Stimulated activated effector memory CD8-positive, alpha-beta T cell treated with anti-CD3 and anti-CD28 coated beads, Interleukin-12 subunit alpha, Interleukin-12 subunit beta, amount 100 ng/mL, for 72 hours (primary cell): ENCODE data around the gene AEBP2.

Experiments
- ATAC-seq: fragments of 150-1000 bp; cut with Tn5 transposase; 2 replicates; pipeline ENCODE4 v1.10.0; 2021
- DNase-seq, 2 donors: peaks; one replicate each; pipeline ENCODE4 v3.0.0; 2021 to 2022; ENCODE audit warnings: low spot score in 2 of 2
- H3K27ac Mint-ChIP-seq: one replicate; pipeline ENCODE4 v1.8.0; 2022; ENCODE audit warnings: mild to moderate bottlenecking, mixed read lengths
- H3K36me3 Mint-ChIP-seq: one replicate; pipeline ENCODE4 v1.8.0; 2022; ENCODE audit warnings: mild to moderate bottlenecking, mixed read lengths
- H3K4me1 Mint-ChIP-seq: one replicate; pipeline ENCODE4 v1.8.0; 2022; ENCODE audit warnings: mixed read lengths
- H3K4me3 Mint-ChIP-seq: one replicate; pipeline ENCODE4 v1.8.0; 2022; ENCODE audit warnings: mild to moderate bottlenecking, mixed read lengths
- H3K9me3 Mint-ChIP-seq: one replicate; pipeline ENCODE4 v1.8.0; 2022; ENCODE audit warnings: mixed read lengths

Gene AEBP2

DNA sequence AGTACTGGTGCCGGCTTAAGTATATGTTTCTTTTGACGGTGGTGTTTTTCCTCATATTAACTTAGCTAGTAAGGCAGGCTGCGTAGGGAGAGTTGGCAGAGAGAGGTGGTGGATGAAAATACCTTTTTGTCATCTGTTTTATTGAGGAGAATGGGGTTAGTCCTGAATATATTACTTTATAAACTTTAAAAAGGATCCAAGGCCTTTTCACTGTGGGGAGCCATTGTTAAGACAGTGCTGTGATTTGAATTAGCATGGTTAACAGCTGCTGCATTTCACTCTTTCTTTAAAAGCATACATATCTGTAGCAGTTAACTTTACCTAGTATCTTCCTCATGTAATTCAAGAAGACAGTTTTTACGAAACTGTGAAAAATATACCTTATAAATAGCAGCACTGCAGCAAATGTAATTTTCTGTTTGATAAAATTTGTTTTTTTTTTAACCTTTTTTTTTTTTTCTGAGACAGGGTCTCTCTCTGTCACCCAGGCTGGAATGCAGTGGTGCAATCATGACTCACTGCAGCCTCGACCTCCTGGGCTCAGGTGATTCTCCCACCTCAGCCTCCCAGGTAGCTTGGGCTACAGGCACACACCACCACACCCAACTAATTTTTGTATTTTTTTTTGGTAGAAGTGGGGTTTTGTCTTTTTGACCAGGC, 57.1 kb downstream of the AEBP2 start:
- Mint-ChIP-seq H3K36me3 (peaks cover 94% of the 10 kb centered on the region), H3K9me3 (no peaks in the 10 kb centered on the region), H3K4me1 (peaks cover 22% of the 10 kb centered on the region), H3K4me3 (no peak overlapping the region), H3K27ac (no peak overlapping the region)
- no peak for DNase-seq
- no peak for ATAC-seq

DNA sequence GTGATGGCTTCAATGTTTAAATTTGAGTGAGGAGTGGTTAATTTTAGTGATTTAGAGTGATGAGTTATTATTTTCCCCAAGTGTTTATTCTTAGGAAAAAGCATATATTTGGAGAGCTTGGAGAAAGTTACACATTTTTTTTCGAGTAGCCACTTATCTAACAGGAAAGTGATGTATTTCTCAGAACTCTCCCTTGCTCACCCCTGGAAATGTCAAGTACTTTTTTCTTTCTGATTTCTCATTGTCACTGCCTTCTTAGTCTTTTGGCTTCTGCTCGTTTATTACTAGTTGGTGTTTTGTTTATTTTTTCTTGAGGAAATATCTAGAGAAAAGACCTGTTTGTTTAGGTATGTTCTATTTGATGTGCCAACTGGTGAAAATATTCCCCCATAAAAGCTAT, 58.8 kb downstream of the AEBP2 start:
- no peaks in the 10 kb centered on the region for H3K9me3 Mint-ChIP-seq
- ATAC-seq = no peak
- peaks cover 100% of the 10 kb centered on the region for H3K36me3 Mint-ChIP-seq
- H3K4me3 Mint-ChIP-seq = peak overlapping the region; percentile 11
- peaks cover 25% of the 10 kb centered on the region for H3K4me1 Mint-ChIP-seq
- H3K27ac Mint-ChIP-seq = no peak overlapping the region
- DNase-seq = no peak

DNA sequence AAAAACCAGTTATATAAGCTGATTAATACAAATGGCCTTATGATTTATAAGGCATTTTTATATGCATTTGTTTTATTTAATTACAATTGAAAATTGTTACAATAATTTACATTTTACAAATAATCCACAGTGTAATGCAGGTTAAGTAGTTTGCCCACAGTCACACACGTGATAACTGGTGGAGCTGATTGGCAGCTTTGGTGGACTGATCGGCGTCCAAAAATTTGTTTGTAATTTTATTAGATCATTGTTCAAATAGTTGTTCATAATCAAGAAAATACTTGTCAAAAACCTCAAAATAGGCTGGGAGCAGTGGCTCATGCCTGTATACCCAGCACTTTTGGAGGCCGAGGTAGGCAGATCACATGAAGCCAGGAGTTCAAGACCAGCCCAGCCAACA, 59.7 kb downstream of the AEBP2 start:
- Mint-ChIP-seq H3K4me3 (no peak overlapping the region), H3K9me3 (no peaks in the 10 kb centered on the region), H3K4me1 (peaks cover 22% of the 10 kb centered on the region), H3K36me3 (peaks cover 100% of the 10 kb centered on the region), H3K27ac (no peak overlapping the region)
- ATAC-seq (no peak), DNase-seq (no peak)

DNA sequence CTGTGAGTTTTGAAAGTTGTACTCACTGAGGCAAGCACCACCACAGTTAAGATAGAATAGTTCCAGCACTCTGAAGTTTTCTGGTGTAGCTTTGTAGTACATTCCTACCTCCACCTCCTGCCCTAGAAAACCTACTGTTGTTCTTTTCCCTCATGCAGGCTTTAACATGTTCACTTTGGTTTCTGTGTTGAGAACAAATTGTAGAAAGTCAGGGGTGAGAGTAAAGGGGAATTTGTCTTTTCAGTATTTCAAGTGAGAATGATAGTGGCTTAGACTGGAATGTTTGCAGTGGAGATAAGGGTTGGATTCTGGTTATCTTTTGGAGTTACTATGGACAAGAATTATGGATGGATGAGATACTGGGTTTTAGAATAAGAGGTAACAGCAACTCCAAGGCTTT, 67.2 kb downstream of the AEBP2 start:
- no peaks in the 10 kb centered on the region for H3K9me3 Mint-ChIP-seq
- H3K36me3 Mint-ChIP-seq = peaks cover 95% of the 10 kb centered on the region
- H3K4me3 Mint-ChIP-seq = no peak overlapping the region
- H3K27ac Mint-ChIP-seq = peak overlapping the region; percentile 40
- DNase-seq (no peak), ATAC-seq (no peak)
- H3K4me1 Mint-ChIP-seq = peaks cover 37% of the 10 kb centered on the region

DNA sequence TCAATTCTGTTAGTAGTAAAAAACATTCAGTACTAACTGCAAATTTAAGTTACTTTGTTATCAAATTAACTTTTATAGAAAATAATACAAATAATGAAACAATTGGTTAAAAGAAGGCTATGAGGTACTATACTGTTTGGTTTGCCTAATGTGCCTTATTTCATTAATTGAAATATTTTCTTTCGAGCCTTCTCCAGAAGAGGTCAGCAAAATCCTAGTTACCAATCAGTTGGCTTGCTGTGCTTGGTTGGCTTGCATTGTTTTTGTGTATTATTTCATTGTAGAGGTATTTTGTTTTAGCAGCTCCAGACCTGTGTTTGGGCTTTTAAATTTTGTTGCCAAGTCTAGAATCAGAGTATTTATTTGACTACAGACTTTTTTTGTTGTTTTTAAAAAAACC, 68.5 kb downstream of the AEBP2 start:
- no peak for ATAC-seq
- Mint-ChIP-seq H3K4me1 (peaks cover 37% of the 10 kb centered on the region), H3K9me3 (no peaks in the 10 kb centered on the region), H3K27ac (no peak overlapping the region), H3K4me3 (no peak overlapping the region), H3K36me3 (peaks cover 95% of the 10 kb centered on the region)
- no peak for DNase-seq

DNA sequence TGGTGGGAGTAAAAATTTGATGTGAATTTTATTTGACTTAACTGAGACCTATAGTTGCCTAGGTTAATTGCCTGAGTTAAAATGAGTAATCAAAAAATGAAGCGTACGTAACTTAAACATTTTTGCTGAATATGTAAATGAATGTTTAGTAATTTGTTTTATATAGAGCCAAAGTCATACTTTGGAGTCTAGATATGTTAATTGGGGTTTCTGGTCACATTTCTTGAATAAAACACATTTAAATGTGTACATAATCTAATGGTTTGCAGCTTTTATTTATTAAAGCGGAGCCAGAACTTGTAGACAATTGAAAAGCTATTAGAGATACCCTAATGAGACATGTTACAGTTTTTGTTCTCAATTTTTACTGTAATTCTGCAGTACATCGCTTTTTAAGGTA, 71.2 kb downstream of the AEBP2 start:
- no peaks in the 10 kb centered on the region for H3K9me3 Mint-ChIP-seq
- H3K36me3 Mint-ChIP-seq = peaks cover 95% of the 10 kb centered on the region
- H3K4me3 Mint-ChIP-seq = no peak overlapping the region

DNA sequence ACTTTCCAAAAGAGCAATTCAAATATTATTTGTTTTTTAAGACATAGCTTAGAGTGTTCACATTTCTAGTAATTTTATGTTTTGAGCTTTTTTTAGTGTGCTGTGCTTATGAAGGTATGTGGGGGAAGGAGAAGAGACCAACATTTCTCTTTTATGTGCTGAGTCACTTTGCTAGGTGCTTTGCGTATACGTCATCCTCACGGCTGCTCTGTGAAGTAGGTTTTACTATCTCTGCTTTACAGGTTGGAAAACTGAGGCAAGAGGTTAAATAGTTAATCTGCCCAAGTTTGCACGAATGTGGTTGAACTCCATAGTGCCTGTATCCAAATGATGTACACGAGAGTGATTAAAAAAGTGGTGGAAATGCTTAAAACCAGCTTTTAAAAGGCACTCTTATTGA, 75.9 kb downstream of the AEBP2 start:
- no peaks in the 10 kb centered on the region for H3K9me3 Mint-ChIP-seq
- H3K36me3 Mint-ChIP-seq = peaks cover 99% of the 10 kb centered on the region
- H3K4me3 Mint-ChIP-seq = no peak overlapping the region
- no peaks in the 10 kb centered on the region for H3K4me1 Mint-ChIP-seq
- H3K27ac Mint-ChIP-seq = no peak overlapping the region
- ATAC-seq (no peak), DNase-seq (no peak)

More for the DNA sequence above, 71.2 kb downstream of the AEBP2 start:
- no peak for ATAC-seq
- DNase-seq = no peak
- Mint-ChIP-seq H3K27ac (no peak overlapping the region), H3K4me1 (peaks cover 22% of the 10 kb centered on the region)

DNA sequence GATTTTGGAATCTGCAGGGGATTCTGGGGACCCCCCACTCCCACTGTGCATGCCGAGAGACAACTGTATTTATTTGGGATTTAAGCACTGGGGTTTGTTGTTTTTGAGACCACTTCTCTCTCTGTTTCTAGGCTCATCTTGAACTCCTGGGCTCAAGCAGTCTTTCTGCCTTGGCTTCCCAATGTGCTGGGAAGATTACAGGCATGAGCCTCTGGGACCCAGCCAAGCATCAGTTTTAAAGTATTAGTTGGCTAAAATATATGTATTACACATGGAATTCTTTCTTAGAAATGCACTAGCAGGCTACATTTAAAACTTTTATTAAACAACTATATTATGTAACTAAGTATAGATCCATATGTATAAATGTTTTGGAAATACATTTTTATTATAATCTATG, 78.3 kb downstream of the AEBP2 start:
- DNase-seq = no peak
- Mint-ChIP-seq H3K4me3 (no peak overlapping the region), H3K4me1 (no peaks in the 10 kb centered on the region), H3K27ac (no peak overlapping the region), H3K36me3 (peaks cover 86% of the 10 kb centered on the region), H3K9me3 (no peaks in the 10 kb centered on the region)
- no peak for ATAC-seq

DNA sequence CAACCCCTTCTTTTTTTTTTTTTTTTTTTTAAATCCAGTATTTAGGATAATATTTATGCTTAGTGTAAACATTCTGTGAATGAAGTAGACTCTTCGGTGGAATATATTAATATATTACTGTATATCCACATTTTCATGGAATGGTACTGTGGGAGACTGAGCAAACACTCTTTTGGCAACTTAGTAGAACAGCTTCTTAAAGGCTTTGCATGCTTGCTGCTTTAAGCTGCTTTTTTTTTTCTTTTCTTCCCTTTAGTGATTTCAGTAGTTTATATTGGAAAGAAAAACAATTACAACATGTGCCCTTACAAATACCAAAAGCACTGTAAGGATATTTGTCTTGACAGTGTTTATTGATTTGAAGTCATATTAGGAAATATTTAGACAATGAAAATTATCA, 78.9 kb downstream of the AEBP2 start:
- Mint-ChIP-seq H3K27ac (no peak overlapping the region), H3K36me3 (peaks cover 83% of the 10 kb centered on the region), H3K4me3 (no peak overlapping the region), H3K9me3 (no peaks in the 10 kb centered on the region), H3K4me1 (no peaks in the 10 kb centered on the region)
- ATAC-seq = no peak
- DNase-seq = no peak

DNA sequence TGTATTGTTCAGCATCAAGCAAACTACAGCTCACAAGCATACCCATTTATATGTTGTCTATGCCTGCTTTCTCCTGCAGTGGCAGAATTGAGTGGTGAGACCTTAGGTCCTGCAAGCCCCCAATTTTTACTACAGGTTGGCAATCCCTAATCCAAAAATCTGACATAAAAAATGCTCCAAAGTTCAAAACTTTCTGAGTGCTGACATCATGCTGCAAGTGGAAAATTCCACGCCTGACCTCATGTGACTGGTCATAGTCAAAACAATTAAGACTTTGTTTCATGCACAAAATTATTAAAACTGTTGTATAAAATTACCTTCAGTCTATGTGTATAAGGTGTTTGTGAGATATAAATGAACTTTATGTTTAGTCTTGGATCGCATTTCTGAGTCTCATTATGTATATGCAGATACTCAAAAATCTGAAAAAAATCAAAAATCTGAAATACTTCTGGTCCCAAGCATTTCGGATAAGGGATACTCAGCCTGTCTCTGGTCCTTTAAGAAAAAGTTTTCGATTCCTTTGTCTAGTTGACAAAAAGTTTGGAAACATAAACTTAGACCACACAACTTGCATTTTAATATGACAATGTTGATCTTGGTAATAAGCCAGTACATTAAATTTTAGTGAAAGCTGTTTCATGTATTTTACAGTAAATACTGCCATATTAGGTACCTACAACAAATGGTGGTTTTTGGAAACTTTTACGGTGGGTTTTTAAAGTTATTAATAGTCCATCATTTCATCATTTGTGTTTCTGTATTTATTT, 81.5 kb downstream of the AEBP2 start:
- Mint-ChIP-seq H3K4me1 (no peaks in the 10 kb centered on the region), H3K9me3 (no peaks in the 10 kb centered on the region), H3K4me3 (no peak overlapping the region), H3K27ac (no peak overlapping the region), H3K36me3 (peaks cover 78% of the 10 kb centered on the region)
- ATAC-seq (no peak), DNase-seq (no peak)

DNA sequence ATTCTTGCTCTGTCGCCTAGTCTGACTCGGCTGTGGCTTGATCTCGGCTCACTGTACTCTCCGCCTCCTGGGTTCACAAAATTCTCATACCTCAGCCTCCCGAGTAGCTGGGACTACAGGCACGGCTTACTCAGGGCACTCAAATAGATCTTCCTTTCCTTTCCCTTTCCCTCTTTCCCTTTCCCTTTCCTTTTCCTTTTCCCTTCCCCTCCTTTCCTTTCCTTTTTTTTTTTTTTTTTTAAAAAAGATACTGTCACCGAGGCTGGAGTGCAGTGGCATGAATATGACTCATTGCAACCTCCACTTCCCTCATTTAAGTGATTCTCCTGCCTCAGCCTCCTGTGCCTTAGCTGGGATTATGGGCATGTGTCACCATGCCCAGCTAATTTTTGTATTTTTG, 86.0 kb downstream of the AEBP2 start:
- peak overlapping the region; percentile 54 for H3K27ac Mint-ChIP-seq
- peaks cover 20% of the 10 kb centered on the region for H3K4me1 Mint-ChIP-seq
- no peak for ATAC-seq
- H3K36me3 Mint-ChIP-seq = peaks cover 42% of the 10 kb centered on the region
- H3K9me3 Mint-ChIP-seq = no peaks in the 10 kb centered on the region
- H3K4me3 Mint-ChIP-seq = no peak overlapping the region
- DNase-seq = no peak

DNA sequence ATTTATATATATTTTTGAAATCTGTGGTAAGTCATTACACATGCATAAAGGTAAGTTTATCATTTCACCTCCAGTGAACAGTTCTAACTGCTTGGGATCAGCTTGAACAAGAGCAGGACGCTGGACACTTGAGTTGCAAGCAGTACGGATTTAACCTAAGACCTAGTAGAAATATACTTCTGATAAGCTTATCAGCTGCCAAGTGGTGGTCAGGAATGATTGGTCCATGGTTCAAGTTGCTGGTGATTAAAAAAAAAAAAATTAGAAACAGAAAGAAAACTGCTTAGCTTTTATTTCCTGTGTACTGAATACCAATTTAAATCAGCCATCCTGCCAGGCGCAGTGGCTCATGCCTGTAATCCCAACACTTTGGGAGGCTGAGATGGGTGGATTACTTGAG, 88.6 kb downstream of the AEBP2 start:
- ATAC-seq (no peak), DNase-seq (no peak)
- H3K9me3 Mint-ChIP-seq = no peaks in the 10 kb centered on the region
- peaks cover 20% of the 10 kb centered on the region for H3K4me1 Mint-ChIP-seq
- H3K27ac Mint-ChIP-seq = peak overlapping the region; percentile 6
- no peak overlapping the region for H3K4me3 Mint-ChIP-seq
- H3K36me3 Mint-ChIP-seq = peaks cover 38% of the 10 kb centered on the region

DNA sequence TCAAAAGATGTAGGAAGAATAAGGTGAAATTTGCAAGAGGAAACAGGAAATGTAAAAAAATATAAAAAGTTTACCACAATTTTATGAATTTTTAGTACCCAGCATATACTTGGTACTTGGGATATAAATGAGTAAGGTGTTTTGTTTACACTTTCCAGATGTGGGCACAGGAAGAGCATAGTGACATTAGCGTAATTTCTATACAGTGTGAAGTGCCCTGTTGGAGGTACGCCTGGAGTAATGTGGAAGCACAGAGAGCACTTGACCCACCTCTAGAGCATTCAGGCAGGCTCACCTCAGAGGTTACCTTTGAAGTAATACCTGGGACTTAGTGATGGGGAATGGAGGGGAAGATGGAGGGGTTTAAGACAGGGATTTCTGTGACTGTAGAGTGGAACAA, 89.5 kb downstream of the AEBP2 start:
- peak; percentile 62 for ATAC-seq
- Mint-ChIP-seq H3K4me1 (peaks cover 20% of the 10 kb centered on the region), H3K27ac (peak overlapping the region; percentile 55), H3K9me3 (no peaks in the 10 kb centered on the region), H3K4me3 (no peak overlapping the region), H3K36me3 (peaks cover 32% of the 10 kb centered on the region)
- no peak for DNase-seq

DNA sequence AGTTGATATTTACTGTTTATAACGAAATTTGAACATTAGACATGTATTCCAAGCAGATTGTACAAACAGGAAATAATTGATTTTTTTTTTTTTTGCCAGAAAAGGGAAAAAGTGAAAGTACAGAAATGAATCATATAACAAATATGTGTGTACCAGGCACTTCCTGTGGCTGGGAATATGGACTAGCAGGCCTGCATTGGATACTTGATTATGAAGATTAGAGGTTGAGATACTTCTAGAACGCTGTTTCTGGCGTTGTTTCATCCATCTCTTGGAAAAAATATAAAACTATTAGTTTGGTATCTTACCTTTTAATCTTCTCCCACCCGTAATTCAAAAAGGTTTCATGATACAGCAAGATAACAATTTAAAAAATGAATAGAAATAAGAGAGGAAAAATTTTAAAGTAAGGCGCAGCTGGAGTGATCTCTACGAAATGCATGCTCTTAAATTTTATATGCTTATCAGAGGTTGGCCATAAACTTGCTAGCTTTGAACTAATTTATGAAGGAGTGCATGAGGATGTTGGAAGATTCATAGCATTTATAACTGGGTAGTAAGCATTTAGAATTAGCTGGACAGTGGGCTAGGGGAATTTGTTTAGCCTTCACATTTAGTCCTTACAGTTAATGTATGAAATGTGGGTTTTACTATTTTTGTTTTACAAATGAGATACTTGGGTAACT, 90.8 kb downstream of the AEBP2 start:
- H3K4me3 Mint-ChIP-seq = no peak overlapping the region
- ATAC-seq (no peak), DNase-seq (no peak)
- H3K36me3 Mint-ChIP-seq = peaks cover 31% of the 10 kb centered on the region
- peaks cover 23% of the 10 kb centered on the region for H3K4me1 Mint-ChIP-seq
- H3K27ac Mint-ChIP-seq = peak overlapping the region; percentile 38
- H3K9me3 Mint-ChIP-seq = peaks cover 2% of the 10 kb centered on the region

DNA sequence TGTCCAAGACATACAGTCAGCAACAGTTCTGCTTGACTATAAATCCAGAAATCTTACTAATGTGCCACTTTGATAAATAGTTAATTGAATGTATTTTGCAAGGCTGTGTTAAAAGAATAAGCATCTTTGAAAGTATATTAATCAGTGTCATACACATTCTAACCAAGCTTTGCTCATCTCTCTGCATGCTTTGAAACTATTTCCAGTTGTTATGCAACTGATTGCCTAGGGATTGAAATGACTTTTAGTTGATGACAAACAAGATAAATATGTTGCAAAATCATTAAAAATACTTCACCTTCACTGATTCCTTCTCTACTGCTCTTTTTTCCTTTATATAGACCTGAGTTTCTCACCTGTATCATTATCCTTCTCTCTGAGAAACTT, 91.3 kb downstream of the AEBP2 start:
- Mint-ChIP-seq H3K4me1 (peaks cover 29% of the 10 kb centered on the region), H3K9me3 (peaks cover 8% of the 10 kb centered on the region), H3K27ac (peak overlapping the region; percentile 38), H3K4me3 (no peak overlapping the region), H3K36me3 (peaks cover 29% of the 10 kb centered on the region)
- DNase-seq (no peak), ATAC-seq (no peak)

DNA sequence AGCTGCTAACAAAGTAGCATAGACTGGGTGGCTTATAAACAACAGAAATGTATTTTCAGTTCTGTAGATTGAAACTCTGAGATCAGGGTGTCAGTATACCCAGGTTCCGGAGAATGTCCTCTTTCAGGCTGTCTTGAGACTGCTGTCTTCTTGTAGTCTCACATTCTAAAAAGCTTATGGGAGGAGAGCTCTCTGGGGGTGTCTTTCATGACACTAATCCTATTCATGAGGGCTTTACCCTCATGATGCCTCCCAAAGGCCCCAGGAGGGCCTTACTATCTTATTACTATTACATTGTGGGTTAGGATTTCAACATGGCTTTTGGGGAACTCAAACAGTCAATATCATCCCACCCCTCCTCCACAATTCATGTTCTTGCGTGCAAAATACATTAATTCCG, 94.3 kb downstream of the AEBP2 start:
- Mint-ChIP-seq H3K4me3 (no peak overlapping the region), H3K36me3 (peaks cover 18% of the 10 kb centered on the region), H3K9me3 (peaks cover 12% of the 10 kb centered on the region), H3K27ac (no peak overlapping the region), H3K4me1 (peaks cover 16% of the 10 kb centered on the region)
- DNase-seq (no peak), ATAC-seq (no peak)
